HG03432 (cell line): ENCODE data around the gene EXOC4.

Experiments used
- ATAC-seq: cut with Tn5 transposase; IDR thresholded peaks from one replicate; pipeline ENCODE4 v1.9.1; 2021; ENCODE audit warnings: mild to moderate bottlenecking, moderate library complexity; ENCODE audit not compliant: unreplicated experiment

EXOC4 gene

GRCh38 chr7:133360201-133360600 lies 107.3 kb downstream of the EXOC4 start:
- no peak for ATAC-seq

- no peak for ATAC-seq
These were observed 108.9 kb downstream of the EXOC4 start for GRCh38 chr7:133361806-133362205.

GRCh38 chr7:133364959-133365690 lies 112.2 kb downstream of the EXOC4 start:
- ATAC-seq: peak; percentile 44

GRCh38 chr7:133365917-133366316 lies 113.0 kb downstream of the EXOC4 start:
- no peak for ATAC-seq

GRCh38 chr7:133367561-133367960 lies 114.7 kb downstream of the EXOC4 start:
- ATAC-seq: no peak

- no peak for ATAC-seq
These were observed 116.3 kb downstream of the EXOC4 start for GRCh38 chr7:133369130-133369529.

GRCh38 chr7:133371616-133372015 lies 118.7 kb downstream of the EXOC4 start:
- no peak for ATAC-seq

GRCh38 chr7:133372337-133372736 lies 119.5 kb downstream of the EXOC4 start:
- ATAC-seq: no peak

- ATAC-seq: no peak
These were observed 123.6 kb downstream of the EXOC4 start for GRCh38 chr7:133376514-133376913.

GRCh38 chr7:133381965-133382364 lies 129.1 kb downstream of the EXOC4 start:
- ATAC-seq: no peak

GRCh38 chr7:133382775-133383559 lies 130.1 kb downstream of the EXOC4 start:
- no peak for ATAC-seq

- ATAC-seq: no peak
These were observed 133.3 kb downstream of the EXOC4 start for GRCh38 chr7:133386205-133386604.

GRCh38 chr7:133389727-133390126 lies 136.8 kb downstream of the EXOC4 start:
- no peak for ATAC-seq

- ATAC-seq: no peak
These were observed 138.3 kb downstream of the EXOC4 start for GRCh38 chr7:133391206-133391605.

GRCh38 chr7:133394369-133394768 lies 141.5 kb downstream of the EXOC4 start:
- ATAC-seq: no peak

GRCh38 chr7:133395551-133395950 lies 142.7 kb downstream of the EXOC4 start:
- ATAC-seq: no peak

- ATAC-seq: no peak
These were observed 145.6 kb downstream of the EXOC4 start for GRCh38 chr7:133398506-133398905.

- ATAC-seq: no peak
These were observed 148.3 kb downstream of the EXOC4 start for GRCh38 chr7:133401225-133401624.

- ATAC-seq: no peak
These were observed 155.3 kb downstream of the EXOC4 start for GRCh38 chr7:133408212-133408611.

GRCh38 chr7:133409421-133409820 lies 156.5 kb downstream of the EXOC4 start:
- ATAC-seq: no peak

GRCh38 chr7:133409966-133410365 lies 157.1 kb downstream of the EXOC4 start:
- no peak for ATAC-seq

GRCh38 chr7:133411395-133411794 lies 158.5 kb downstream of the EXOC4 start:
- ATAC-seq: no peak
